ENCODE data around the gene CLEC10A.
"Not testable (repeated sequence)": the region's sequence is repeated elsewhere in the genome, so short reads cannot be mapped to it uniquely, and the experiment has no call there.

CLEC10A gene

DNA sequence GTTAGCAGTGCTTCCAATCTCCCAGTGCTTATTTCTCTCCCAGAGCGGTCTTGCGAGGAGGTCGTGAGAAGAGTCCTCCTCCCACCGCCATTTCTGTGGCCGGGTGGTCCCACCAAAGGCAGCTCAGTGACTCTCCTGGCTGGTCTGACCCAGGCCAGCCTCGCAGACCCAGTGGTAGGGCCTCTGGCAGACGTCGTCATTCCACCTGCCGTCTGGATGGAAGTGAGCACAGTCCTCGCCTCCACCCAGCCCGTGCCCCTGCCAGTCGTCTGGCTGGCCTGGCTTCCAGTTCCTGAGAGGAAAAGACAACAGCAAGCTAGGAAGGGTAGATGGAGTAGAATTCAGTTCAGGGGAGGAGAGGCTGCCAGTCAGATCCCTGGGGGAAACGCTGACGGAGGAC is 5.1 kb downstream of the CLEC10A start:
- DNase-seq (ENCODE audit: low read depth, low spot score): no peak

GRCh38 chr17:7072406-7072805 is 7.6 kb downstream of the CLEC10A start:
- DNase-seq (ENCODE audit: low read depth, low spot score): no peak

- DNase-seq (ENCODE audit: low read depth, low spot score): no peak
These were observed 9.3 kb downstream of the CLEC10A start for GRCh38 chr17:7070712-7071111.

DNA sequence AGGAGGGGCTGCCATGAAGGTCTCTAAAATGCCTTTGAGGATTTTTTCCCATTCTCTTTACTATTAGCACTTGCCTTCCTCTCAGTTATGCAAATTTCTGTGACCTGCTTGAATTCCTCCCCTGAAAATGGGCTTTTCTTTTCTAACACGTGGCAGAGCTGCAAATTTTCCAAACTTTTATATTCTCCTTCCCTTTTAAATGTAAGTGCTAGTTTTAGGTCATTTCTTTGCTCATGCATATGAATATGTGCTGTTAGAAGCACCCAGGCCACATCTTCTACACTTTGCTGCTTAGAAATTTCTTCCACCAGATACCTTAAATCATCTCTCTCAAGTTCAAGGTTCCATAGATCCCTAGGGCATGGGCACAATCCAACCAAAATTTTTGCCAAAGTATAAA is 11.8 kb downstream of the CLEC10A start:
- DNase-seq (ENCODE audit: low read depth, low spot score): no peak

DNA sequence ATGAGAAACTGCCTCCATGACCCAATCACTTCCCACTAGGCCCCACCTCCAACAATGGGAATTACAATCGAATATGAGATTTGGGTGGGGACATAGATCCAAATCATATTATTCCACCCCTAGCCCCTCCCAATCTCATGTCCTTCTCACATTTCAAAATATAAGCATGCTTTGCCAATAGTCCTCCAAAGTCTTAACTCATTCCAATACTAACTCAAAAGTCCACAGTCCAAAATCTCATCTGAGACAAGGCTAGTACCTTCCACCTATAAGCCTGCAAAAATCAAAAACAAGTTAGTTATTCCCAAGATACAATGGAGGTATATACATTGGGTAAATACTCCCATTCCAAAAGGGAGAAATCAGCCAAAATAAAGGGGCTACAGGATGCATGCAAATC is 12.9 kb downstream of the CLEC10A start:
- DNase-seq (ENCODE audit: low read depth, low spot score): no peak

GRCh38 chr17:7064261-7064660 is 15.8 kb downstream of the CLEC10A start:
- peak; percentile 77 for DNase-seq (ENCODE audit: low read depth, low spot score)

GRCh38 chr17:7063518-7064094 is 16.4 kb downstream of the CLEC10A start:
- DNase-seq (ENCODE audit: low read depth, low spot score): no peak

DNA sequence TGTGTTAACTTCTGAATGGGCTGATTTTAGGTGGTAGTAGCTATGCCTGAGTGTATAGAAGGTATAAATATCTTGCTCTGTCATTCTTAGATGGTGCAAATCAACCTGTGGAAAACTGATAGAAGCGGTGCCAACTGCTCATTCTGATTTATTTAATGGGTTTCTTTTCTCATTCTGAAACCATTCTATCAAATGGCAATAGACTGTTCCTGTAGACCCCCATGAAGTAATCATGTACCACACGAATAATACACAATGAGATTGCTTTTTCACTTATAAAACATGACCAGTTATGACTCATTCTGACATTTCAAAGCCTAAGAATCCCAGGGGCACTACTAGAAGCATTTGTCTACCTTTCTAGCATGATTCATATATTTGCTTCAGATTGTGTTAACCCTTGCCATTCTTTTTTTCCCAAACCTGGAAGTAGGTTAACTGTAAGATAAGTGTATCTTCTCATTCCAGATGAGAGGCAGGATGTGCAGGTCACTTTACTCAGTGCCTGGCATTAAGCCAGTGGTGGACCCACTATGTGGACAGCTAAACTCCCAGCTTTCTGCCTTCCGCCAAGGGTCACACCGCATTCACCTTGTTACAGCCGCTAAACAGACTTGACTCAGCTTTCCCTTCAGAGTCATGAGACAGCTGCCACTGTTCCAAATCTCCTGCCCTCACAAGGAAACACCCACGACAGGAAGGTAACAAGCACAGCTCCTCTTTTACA is 19.7 kb downstream of the CLEC10A start:
- DNase-seq (ENCODE audit: low read depth, low spot score): peak; percentile 65

- no peak for DNase-seq (ENCODE audit: low read depth, low spot score)
These were observed 21.1 kb downstream of the CLEC10A start for GRCh38 chr17:7058831-7059447.

- peak; percentile 71 for DNase-seq (ENCODE audit: low read depth, low spot score)
These were observed 23.7 kb downstream of the CLEC10A start for GRCh38 chr17:7056386-7056785.

DNA sequence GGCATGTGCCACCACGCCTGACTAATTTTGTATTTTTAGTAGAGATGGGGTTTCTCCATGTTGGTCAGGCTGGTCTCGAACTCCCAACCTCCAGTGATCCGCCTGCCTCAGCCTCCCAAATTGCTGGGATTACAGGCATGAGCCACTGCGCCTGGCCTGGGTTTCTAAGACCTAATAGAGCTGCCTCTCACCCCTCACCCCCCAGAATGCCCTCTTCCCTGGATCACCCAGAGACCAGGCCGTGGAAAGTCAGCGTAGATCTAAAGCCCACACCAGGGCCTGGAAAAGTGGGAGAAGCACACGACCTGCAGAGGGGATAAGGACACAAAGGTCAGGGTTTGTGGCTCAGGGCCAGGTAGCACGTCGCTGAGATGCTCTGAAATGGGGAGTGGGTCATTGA is 29.5 kb downstream of the CLEC10A start:
- DNase-seq (ENCODE audit: low read depth, low spot score): not testable (repeated sequence)

- DNase-seq (ENCODE audit: low read depth, low spot score): no peak
These were observed 31.1 kb downstream of the CLEC10A start for GRCh38 chr17:7048968-7049367.

GRCh38 chr17:7047566-7047965 is 32.5 kb downstream of the CLEC10A start:
- DNase-seq (ENCODE audit: low read depth, low spot score): no peak

GRCh38 chr17:7046725-7047397 is 33.2 kb downstream of the CLEC10A start:
- not testable (repeated sequence) for DNase-seq (ENCODE audit: low read depth, low spot score)

DNA sequence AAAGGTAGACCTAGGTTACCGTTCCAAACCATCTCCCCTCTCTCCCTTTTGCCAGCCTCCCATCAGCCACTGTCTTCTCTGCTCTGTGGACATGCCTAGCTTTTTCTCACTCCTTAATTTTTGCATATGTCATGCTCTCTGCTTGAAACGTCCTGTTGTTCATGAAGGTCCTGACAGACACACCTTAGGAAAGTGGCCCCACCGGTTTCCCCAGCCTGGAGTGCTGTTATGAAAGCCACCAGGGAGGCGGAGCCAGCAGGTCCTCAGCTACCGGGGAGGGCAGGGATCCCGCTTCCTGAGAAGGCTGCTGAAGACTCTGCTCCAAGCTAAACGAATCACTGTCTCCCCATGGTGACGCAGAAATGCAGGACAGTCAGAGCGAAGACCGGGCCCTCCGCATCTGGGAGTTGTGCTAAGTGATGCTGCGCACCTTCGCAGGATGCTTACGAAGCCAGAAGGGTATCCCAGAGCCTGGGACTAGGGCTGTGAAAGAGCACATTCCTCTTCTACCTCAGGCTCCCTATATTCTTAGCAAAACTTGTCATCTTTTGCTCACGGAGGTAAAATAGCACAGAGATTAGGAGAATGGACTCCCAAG is 33.8 kb downstream of the CLEC10A start:
- no peak for DNase-seq (ENCODE audit: low read depth, low spot score)

DNA sequence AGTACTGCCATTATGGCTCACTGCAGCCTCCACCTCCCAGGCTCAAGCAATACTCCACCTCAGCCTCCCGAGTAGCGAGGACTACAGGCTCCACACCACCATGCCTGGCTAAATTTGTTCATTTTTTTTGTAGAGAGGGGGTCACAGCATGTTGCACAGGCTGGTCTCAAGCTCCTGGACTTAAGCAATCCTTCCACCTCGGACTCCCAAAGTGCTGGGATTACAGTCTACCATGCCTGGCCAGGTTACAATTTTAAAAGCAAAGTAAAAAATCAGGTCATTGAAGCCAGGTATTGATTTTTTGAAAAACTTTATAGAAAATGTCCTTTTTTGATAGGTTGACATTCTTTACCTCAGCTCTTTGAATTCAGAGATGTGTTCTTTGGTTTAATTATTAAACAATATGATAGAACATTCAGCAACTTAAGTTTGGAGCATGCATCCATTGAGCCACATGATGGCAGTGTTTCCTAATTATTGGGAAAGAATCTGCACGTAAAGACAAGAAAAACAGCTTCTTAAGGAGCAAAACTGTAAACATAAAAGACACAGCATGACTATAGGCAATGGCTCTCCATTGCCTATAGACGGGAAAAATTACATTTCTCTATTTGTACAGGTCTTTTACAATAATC is 34.4 kb downstream of the CLEC10A start:
- peak; percentile 82 for DNase-seq (ENCODE audit: low read depth, low spot score)

DNA sequence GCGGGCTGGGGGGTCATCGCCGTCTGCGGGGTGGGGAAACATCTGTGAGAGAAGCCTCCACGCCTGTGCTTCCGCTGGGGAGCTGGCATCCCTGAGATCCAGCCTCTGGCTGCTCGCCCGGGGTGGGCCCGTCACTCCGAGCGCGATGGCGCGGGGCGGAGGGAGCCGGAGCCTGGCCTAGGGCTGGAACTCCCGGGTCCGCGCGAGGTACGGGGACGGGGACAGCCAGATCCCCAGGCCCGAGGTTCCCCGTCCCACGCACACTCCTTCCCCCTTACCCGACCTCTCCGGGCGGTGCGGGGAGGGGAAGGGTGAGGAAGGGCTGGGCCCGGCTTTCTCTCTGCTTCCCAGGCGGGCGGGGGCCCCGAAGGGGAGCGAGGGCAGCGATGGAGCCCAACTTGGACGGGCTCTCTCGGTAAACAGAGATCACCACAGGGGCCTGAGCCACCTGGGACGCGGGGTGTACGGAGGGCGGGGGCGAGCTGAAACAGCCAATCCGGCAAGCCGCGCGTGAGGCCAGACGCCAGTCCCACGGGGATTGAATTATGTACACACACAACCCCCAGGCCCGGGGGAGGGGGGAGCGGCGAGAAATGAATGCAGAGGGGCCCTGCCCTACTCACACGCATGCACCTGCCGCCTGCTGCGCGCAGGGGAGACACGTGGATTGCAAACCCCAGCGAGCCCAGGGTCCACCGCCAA is 36.4 kb downstream of the CLEC10A start, which contains the start of gene SLC16A11:
SLC16A11 (minus strand) TSS at position 596 of the 702 bp plus-strand sequence; CDS start at position 17, 579 bp downstream.
- peak; percentile 54 for DNase-seq (ENCODE audit: low read depth, low spot score)

GRCh38 chr17:7043182-7043496 is 36.9 kb downstream of the CLEC10A start:
- no peak for DNase-seq (ENCODE audit: low read depth, low spot score)

DNA sequence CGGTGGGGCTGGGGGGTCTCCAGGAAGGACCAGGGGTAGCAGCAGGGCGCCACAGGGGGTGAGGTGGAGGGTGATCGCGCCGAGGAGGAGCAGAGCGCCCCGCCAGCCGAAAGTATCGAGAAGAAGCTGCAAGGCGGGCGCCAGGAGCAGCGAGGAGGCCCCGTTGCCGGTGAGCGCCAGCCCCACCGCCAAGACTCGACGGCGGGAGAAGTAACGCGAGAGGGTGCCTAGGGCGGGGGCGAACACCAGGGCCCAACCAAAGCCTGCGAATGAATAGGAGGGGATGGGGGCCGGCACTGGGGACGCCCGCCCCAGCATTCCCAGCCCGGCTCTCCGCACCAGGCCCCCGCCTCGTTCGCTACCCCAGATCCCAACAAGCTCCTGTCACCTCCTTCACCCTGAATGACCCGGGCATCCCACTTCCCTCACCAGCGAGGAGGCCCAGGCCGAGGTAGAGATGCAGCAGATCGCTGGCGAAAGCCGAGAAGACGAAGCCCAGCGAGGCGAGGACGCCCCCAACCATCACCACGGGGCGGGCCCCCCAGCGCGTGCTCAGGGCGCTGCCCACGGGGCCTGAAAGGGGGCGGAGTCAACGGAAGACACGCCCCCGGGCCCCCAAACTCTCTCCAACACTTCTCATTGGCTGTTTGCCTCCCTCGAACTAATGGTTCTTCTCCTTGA is 37.4 kb downstream of the CLEC10A start:
- DNase-seq (ENCODE audit: low read depth, low spot score): no peak
